Neural cell (in vitro differentiated cells): Measurements from ENCODE around the gene SLBP.

Source experiments
- EP300 ChIP-seq: fragments of 450-650 bp; conservative IDR thresholded peaks from 2 replicates; pipeline ENCODE4 v1.6.1; 2014; ENCODE audit warnings: antibody characterized with exemption, mild to moderate bottlenecking, moderate library complexity; ENCODE audit not compliant: poor library complexity, severe bottlenecking
- MXI1 ChIP-seq: fragments of 450-650 bp; conservative IDR thresholded peaks from 2 replicates; pipeline ENCODE4 v1.6.1; 2014; ENCODE audit warnings: antibody characterized with exemption, mild to moderate bottlenecking; ENCODE audit not compliant: poor library complexity, severe bottlenecking
- POLR2AphosphoS5 ChIP-seq: IDR thresholded peaks from 2 replicates; pipeline ENCODE4 v1.6.1; 2012
- RAD21 ChIP-seq: fragments of 450-650 bp; conservative IDR thresholded peaks from 2 replicates; pipeline ENCODE4 v1.6.1; 2014; ENCODE audit warnings: antibody characterized with exemption, mild to moderate bottlenecking, moderate library complexity
- TAF1 ChIP-seq: IDR thresholded peaks from 2 replicates; pipeline ENCODE4 v1.6.1; 2012; ENCODE audit warnings: low read depth
- TF ChIP-seq, protein P1 (sequence below): fragments of 450-650 bp; IDR thresholded peaks from 2 replicates; pipeline ENCODE4 v1.5.1; 2014; ENCODE audit warnings: antibody characterized with exemption, mild to moderate bottlenecking, moderate library complexity; ENCODE audit not compliant: poor library complexity, severe bottlenecking
- TF ChIP-seq, protein P2 (sequence below): IDR thresholded peaks from 2 replicates; pipeline ENCODE4 v1.6.1; 2012; ENCODE audit warnings: borderline replicate concordance

DNA sequence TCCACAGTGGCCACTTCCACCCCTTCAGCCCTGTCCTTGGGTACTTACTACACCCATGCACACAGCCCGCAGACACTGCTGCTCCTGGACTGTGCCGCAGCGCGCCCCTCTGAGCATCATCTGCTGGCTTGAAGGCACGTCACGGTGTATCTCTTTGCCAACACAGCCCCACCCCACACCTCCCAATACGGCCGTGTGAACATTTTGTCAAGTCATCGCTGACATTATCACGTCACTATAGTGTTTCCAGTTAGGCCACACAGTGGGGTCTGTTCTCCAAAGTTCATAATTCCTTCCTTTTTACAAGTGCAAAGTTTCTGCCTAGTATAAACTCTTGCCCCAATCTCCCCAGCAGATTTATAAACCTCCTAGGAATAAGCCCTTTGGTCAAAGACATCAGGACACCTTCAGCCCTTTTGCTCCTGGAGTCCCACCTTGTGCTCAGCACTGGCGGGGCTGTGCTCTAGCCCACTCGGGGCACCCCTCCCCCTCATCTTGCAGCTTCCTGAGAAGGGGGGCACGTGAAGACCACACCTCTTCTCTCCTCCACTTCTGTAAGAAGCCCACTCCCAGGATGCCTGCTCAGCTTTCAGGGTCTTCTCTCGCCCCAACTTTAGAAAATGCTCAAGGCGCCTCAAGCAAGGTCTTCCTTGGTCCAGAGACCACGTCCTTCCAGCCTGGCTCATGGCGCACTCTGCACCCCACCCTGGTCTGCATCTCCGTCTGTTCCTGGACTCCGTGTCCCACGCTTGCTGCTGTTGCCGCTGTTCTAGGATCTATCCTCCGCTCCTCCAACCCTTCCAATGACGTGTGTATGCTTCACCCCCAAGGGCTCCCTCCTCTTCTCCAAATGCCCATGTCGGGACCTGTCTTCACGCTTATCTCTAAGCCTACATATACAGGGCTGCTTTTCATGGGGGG is 35.3 kb downstream of the SLBP start:
- TF ChIP-seq, protein P1, sequence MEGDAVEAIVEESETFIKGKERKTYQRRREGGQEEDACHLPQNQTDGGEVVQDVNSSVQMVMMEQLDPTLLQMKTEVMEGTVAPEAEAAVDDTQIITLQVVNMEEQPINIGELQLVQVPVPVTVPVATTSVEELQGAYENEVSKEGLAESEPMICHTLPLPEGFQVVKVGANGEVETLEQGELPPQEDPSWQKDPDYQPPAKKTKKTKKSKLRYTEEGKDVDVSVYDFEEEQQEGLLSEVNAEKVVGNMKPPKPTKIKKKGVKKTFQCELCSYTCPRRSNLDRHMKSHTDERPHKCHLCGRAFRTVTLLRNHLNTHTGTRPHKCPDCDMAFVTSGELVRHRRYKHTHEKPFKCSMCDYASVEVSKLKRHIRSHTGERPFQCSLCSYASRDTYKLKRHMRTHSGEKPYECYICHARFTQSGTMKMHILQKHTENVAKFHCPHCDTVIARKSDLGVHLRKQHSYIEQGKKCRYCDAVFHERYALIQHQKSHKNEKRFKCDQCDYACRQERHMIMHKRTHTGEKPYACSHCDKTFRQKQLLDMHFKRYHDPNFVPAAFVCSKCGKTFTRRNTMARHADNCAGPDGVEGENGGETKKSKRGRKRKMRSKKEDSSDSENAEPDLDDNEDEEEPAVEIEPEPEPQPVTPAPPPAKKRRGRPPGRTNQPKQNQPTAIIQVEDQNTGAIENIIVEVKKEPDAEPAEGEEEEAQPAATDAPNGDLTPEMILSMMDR: no peak
- TF ChIP-seq, protein P2, sequence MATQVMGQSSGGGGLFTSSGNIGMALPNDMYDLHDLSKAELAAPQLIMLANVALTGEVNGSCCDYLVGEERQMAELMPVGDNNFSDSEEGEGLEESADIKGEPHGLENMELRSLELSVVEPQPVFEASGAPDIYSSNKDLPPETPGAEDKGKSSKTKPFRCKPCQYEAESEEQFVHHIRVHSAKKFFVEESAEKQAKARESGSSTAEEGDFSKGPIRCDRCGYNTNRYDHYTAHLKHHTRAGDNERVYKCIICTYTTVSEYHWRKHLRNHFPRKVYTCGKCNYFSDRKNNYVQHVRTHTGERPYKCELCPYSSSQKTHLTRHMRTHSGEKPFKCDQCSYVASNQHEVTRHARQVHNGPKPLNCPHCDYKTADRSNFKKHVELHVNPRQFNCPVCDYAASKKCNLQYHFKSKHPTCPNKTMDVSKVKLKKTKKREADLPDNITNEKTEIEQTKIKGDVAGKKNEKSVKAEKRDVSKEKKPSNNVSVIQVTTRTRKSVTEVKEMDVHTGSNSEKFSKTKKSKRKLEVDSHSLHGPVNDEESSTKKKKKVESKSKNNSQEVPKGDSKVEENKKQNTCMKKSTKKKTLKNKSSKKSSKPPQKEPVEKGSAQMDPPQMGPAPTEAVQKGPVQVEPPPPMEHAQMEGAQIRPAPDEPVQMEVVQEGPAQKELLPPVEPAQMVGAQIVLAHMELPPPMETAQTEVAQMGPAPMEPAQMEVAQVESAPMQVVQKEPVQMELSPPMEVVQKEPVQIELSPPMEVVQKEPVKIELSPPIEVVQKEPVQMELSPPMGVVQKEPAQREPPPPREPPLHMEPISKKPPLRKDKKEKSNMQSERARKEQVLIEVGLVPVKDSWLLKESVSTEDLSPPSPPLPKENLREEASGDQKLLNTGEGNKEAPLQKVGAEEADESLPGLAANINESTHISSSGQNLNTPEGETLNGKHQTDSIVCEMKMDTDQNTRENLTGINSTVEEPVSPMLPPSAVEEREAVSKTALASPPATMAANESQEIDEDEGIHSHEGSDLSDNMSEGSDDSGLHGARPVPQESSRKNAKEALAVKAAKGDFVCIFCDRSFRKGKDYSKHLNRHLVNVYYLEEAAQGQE: no peak
- TF ChIP-seq TAF1: no peak
- no peak for TF ChIP-seq POLR2AphosphoS5
- no peak for TF ChIP-seq EP300
- no peak for TF ChIP-seq MXI1
- TF ChIP-seq RAD21: no peak
